GM19351 (cell line): Measurements from ENCODE around the gene UGT2B7.
"Not testable (repeated sequence)": the region's sequence is repeated elsewhere in the genome, so short reads cannot be mapped to it uniquely, and the experiment has no call there.

Experiments
- ATAC-seq: cut with Tn5 transposase; IDR thresholded peaks from one replicate; pipeline ENCODE4 v1.9.1; 2021; ENCODE audit warnings: mild to moderate bottlenecking, moderate library complexity; ENCODE audit not compliant: unreplicated experiment

UGT2B7 gene

DNA sequence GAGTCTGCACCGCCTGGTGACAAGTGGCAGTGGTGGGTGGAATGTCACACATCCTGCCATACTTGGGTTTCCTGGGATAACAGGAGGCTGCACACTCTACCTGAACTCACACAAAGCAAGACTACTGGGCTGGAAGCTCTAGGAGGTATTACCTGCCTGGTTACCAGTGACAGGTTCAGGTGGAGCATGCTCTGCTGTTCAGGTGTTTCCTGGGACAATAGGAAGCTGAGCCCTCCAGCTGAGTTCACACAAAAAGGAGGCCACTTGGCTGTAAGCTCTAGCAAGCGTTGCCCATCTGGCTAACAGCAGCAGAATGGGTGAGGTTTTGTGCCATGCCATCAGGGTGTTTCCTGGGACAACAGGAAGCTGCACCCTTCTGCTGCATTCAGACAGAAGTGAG lies 17.4 kb upstream of the UGT2B7 start:
- no peak for ATAC-seq

DNA sequence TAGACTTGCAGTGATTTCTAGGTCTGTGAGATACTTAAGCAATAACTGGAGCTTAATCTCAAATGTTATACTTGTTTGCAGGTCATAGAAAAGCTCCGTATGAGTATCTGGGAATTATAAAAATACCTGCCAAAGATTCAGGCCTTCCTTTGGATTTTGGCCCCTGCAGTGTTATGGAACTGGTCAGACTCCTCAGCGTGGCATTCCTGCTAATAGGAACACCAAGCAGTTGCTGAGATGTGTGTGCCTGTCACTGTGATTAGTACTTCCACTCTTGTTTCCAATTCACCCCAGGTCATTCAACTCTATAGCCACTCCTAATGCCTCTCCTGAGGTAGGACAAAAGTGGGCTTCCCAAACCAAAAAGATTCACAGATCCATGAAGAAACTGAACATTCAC lies 7.8 kb upstream of the UGT2B7 start:
- ATAC-seq: no peak

DNA sequence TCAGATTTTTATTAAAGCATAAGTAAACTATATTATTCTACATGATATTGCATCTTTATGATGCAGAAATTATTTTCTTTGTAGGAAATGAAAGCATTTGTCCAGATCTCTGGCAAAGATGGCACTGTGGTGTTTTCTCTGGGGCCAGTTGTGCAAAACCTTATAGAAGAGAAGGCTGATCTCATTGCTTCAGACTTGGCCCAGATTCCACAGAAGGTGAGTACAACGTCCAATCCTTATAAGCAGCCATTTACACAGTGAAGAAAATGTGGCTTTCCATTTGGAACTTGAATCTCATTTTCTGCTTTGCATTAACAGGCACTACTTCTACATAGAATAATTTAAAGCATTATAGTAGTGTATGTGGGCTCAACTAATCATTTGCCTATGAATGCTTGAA lies 6.9 kb upstream of the UGT2B7 start:
- no peak for ATAC-seq

DNA sequence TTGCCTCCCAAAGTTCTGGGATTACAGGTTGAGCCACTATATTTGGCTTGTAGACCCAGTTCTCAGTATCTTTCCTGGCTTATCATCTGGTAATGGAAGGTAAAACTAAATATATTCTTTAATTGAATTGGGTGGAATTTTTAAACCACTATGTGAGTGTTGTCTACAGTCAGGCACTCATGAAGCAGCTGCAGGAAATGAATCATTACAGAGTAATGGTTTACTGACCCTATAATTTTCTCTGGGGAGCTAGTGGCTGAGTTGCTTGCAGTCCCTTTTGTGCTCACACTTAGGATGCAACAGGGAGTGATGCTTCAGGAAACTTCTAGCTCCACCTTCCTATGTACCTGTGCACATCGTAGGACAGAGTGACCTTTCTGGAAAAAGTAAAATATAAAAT lies 4.1 kb upstream of the UGT2B7 start:
- no peak for ATAC-seq

DNA sequence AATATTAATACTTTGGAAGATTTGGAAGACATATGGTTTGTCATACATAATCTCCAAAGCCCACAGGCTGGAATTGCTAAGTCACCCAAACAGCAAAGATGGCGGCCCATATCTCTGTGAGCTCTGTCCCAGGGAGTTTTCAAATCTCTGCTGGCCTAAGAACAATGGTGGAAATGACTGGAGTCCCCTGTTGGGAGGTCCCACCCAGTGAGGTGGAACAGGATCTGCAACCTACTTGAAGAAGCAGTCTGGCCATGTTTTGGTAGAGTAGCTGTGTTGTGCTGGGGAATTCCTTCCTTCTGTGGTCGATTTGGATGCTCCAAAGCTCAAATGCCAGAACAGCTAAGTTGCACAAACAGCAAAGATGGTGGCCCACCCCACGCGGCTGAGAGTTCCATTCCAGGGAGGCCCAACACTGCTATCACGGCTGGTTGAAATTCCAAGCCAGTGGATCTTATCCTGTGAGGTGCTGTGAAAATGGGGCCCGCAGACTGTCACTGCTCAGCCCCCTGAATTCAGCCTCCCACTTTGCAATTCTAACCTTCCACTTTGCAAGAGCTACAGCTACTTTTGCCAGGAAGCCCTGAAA lies 3.2 kb upstream of the UGT2B7 start:
- no peak for ATAC-seq

DNA sequence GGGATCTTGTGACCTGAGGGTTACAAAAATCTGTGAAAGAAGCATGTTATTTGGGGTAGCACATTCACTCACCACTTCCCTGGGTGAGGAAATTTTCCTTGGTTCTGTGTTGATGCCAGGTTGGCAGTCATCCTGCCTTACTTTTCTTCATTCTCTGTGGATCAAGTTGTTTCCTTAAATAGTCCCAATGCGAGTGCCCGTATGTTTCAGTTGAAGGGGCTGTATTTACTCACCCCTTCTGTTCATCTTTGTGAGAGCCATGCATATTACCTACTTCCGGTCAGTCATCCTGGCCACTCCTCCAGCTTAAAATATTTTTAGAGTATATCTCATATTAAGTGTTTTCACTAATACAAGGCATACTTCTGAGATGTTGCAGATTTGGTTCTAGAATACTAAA lies 2.6 kb upstream of the UGT2B7 start:
- no peak for ATAC-seq

DNA sequence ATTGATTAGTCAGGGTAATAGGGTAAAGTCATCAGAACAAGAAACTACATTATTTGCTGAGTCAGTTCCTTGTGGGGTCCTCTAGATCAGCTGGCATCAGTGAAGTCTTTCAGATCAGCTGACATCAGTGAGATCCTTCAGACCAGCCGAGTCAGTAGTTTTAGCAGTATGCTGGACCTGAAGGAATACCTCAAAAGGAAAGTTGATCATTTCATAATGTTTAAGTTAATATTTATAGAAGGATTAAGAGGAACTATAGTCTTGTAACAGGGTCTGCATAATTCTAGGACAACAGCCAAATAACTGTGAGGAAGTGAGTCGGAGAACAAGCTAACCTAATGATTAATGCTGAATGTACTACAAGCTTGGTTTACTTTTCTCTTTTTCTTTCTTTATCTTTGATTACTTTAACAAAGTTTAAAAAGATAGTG lies 958 bp upstream of the UGT2B7 start:
- no peak for ATAC-seq

DNA sequence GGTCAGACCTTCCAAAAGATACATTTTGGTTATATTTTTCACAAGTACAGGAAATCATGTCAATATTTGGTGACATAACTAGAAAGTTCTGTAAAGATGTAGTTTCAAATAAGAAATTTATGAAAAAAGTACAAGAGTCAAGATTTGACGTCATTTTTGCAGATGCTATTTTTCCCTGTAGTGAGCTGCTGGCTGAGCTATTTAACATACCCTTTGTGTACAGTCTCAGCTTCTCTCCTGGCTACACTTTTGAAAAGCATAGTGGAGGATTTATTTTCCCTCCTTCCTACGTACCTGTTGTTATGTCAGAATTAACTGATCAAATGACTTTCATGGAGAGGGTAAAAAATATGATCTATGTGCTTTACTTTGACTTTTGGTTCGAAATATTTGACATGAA lies 536 bp downstream of the UGT2B7 start:
- ATAC-seq: no peak

DNA sequence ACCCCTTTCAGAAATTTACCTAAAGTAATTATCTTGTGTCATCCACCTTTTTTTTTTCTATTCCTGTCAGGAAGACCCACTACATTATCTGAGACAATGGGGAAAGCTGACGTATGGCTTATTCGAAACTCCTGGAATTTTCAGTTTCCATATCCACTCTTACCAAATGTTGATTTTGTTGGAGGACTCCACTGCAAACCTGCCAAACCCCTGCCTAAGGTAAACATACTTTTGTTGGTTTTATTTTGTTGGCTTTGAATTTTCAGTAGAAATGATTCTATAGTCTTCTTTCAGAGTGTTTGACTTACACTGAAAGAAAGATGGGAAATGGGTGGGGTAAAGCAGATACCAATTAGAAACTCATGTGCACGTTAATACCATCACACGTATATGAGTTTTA lies 2.2 kb downstream of the UGT2B7 start:
- no peak for ATAC-seq

DNA sequence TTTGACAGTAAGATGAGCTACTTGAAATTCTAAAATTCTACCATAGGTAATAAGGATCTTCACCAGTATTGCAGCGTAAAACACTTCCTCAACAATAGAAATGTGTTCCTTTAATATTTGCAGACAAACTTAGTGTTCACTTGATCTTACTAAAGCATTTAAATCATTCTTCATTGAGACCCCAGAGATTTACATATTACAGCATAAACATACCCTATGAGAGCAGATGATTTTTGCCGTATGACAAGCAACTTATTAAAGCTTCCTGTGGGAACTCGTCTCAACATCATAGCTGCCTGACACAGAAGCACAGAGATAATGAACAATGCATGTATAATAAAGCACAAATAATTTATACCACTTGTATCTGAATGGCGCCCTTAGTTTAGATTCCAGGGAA lies 3.6 kb downstream of the UGT2B7 start:
- ATAC-seq: no peak

DNA sequence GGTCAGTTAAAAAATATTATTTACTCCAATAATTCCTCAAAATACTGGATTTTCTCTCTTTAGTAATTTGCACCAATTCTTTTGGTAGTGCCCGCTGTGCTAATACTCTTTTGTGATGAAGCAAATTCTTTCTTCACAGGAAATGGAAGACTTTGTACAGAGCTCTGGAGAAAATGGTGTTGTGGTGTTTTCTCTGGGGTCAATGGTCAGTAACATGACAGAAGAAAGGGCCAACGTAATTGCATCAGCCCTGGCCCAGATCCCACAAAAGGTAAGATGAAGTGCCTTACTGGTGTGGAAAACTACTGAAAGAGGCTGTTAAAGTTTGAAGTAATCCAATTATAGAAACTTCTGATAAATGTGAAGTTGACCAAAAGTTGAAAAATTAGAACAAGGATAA lies 6.4 kb downstream of the UGT2B7 start:
- not testable (repeated sequence) for ATAC-seq

DNA sequence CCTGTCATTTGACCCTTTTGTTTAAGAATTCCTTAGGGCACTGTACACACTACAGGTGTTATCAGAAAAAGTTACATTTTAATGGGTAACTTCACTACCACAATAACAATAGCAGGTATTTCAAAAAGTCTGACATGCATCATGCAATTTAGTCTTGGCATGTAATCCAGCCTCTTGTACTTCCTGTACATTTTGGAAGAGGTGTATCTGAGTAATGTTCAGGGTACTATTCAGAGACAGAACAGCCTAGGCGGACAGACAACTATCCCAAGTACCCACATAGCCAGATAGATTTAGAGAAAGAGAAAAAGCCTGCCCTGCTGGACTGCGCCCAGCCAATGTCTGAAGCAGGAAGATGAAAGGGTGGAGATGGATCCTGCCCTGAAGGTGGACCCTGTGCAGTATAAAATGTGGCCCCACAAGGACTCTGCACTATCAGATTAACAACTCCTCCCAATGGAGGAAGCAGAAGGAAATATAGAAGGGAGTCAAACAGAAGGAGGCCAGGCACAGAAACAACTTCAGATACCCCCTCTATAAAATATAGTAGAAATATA lies 8.5 kb downstream of the UGT2B7 start:
- ATAC-seq: no peak

DNA sequence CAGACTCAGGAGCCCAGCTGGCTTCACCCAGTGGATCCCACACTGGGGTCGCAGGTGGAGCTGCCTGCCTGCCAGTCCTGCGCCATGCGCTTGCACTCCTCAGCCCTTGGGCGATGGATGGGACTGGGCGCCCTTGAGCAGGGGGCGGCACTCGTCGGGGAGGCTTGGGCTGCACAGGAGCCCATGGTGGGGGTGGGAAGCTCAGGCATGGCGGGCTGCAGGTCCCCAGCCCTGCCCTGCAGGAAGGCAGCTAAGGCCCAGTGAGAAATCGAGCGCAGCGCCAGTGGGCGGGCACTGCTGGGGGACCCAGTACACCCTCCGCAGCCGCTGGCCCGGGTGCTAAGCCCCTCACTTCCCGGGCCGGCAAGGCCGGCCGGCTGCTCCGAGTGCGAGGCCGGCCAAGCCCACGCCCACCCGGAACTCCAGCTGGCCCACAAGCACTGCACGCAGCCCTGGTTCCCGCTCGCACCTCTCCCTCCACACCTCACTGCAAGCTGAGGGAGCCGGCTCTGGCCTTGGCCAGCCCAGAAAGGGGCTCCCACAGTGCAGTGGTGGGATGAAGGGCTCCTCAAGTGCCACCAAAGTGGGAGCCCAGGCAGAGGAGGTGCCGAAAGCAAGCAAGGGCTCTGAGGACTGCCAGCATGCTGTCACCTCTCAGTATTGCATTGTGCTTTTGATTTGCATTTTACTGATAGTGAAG lies 19.0 kb downstream of the UGT2B7 start:
- ATAC-seq: not testable (repeated sequence)

DNA sequence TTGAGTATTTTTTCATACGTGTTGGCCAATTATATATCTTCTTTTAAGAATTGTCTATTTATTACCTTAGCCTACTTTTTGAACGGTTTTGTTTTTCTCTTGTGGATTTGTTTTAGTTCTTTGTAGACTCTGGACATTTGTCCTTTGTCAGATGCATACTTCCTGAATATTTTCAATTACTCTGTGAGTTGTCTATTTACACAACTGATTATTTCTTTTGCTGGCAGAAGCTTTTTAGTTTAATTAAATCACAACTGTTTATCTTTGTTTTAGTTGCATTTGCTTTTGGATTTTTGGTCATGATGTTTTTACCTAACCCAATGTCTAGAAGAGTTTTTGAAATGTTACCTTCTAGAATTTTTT lies 19.6 kb downstream of the UGT2B7 start:
- no peak for ATAC-seq

DNA sequence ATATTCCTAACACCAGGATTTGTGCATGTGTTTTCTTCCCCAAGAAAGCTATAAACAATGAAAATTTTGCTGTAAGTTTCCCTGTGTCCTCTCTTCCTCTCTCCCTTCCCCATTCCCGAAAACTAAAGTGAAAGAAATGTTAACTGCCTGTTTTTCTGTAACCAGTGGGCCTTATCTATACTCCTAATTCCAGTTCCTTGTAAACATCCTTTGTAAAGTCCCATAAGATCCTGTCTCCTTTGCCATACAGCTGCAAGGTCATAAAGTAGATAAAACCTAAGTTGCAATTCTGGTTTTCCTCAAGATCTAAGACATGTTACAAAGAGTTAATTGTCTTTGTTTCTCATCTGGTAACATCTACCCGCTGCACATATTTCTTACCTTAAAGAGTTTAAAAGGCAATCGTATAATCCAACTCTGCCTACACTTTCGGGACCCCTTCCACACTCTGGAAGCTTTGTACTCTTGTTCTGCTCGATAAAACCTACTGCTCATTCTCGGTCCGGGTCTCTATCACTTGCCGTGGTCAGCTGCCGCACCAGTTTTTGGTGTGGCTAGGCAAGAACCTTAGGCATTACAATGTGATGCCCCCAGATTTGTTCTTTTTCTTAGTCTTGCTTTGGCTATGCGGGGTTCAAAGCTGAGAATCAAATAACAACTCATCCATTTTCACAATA lies 20.5 kb downstream of the UGT2B7 start:
- ATAC-seq: no peak

DNA sequence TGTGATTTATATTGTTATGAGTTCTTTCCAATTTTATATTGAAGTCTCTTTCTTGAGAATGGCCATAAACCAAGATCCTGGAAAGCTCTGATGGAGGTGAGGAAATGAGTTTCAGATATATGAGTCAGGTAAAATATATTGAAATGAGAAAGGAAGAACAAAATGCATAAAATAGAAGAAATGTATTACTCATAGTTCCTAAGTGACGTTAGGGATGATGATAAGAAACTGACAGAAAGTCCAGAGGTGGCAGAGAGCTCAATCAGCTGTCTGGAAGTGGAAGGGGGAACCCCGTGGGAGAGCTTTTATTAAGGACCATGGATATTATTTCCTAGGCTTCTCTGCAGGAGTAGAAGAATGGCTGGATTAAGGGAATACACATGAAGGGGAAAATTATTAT lies 24.6 kb downstream of the UGT2B7 start:
- ATAC-seq: no peak

DNA sequence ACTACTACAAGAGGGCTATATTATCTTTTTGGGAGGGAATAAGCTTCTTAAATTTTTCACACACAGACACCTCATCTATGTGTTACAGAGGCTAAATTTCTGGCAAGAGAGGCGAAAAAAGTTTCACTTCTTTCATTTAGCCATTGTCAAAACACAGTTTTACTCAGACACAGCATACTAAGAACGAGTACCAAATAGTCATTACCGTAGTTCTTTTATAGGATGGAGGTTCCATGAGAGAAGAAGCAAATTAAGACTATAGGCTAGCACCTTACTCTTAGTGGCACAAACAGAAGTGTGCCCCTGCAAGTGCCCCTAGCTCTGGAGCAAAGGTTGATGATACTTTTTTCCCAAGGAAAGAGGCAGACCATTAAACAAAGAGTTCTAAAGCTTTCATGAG lies 26.2 kb downstream of the UGT2B7 start:
- ATAC-seq: no peak

DNA sequence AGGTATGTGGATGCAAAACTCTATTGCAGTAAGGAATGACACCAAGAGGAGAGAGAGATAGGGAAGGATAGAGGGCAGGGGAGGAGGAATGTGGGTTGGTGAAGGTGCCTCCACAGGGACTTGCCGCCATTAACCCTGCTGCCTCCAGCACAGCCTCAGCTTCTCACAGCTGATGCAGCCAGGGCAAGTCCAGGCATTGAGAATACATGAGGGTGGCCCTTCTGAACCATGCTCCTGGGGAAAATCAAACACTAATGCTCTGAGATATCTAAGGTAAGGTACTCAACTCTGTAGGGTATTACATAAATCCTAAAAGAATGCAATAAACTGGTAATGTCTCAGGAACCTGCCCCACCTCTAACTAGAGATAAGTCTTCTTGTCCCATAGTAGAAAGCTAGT lies 28.7 kb downstream of the UGT2B7 start:
- no peak for ATAC-seq

DNA sequence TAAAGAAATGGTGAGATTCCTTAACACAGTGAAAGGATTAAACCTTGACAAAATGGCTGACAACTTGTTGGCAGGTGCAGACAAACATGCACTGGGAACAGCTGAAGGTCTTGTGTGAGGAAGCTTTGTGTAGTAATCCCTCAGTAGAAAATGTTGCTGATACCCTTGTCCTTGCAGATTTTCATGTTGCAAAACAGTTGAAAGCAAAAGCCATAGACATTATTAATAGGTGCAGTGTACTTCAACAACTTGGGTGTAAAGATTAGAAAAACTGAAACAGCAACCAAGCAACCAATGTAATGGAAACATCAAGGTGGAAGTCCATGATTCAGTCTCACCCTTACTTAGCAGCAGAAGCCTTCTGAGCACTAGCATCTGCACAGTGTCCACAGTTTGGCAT lies 29.8 kb downstream of the UGT2B7 start:
- ATAC-seq: no peak

DNA sequence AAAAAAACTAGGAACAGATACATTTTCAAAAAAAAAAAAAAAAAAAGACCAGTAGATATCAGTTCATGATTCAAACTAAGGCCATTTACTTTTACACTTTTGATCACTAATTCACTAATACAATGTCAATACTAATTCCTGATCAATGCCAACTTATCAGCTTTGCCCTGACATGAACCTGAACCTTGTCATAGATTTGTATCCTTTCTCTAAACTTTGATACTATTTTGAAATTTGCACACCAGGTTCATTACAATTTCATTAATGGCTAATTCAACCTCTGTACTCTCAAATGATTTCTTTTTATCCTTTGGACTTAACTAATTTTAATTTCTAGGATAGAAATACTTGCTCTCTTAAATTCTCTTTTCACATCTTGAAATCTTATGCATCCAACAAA lies 37.7 kb downstream of the UGT2B7 start:
- ATAC-seq: no peak

DNA sequence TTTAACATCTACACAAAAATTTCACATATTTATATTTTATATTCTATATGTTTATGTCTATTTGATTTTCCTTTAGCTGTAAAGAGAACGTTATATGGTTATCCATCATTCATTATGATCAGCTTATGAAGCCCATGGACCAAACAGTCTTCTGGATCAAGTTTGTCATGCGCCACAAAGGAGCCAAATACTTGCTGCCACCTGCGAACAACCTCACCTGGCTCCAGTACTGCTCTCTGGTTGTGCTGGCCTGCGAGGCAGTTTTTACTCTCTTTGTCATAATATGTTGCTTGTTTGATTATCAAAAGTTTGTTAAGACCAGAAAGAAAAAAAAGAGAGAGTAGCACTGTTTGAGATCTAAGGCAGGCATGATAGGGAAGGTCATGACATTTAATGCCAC lies 38.2 kb downstream of the UGT2B7 start:
- ATAC-seq: no peak

DNA sequence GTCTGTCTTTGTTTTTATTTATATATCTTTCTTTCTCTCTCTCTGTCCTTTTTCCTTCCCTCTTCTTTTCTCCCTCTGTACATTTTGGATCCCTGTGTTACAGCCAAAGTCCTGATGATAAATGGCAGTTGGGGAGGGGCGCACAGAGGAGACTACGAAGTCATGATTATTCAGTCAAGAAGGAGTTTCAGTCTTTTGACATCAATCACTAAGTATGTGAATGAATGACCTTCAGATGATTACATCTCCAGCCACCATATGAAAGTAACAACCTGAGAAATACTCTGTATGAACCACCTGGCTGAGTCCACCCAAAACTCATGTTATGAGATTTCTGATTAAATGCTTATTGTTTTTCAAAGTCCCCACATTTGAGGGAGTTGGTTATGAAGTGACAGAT lies 45.0 kb downstream of the UGT2B7 start:
- ATAC-seq: no peak
